Measurements from ENCODE around the gene HBS1L.

DNA sequence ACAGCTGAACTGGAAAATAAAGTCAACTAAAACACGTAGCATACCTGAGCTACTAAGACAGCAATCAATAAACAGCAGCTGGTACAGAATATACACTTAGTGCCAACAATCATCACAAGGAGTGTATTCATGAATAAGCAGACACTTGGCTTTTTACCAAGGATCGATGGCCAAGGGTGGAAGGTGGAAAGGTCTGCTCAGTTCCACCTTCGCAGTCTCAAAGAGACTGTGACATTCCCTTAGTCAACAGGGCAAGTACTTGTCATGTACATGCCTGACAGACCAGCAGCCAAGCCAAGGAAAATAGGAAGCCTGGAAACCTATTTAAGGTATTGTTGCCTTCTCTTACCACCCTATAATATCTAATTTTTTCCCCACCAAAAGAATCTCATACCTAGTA is 21.4 kb downstream of the HBS1L start:
- TF ChIP-seq POLR2A (IDR thresholded peaks at IDR 0.05) = no peak
- TF ChIP-seq, protein P1, sequence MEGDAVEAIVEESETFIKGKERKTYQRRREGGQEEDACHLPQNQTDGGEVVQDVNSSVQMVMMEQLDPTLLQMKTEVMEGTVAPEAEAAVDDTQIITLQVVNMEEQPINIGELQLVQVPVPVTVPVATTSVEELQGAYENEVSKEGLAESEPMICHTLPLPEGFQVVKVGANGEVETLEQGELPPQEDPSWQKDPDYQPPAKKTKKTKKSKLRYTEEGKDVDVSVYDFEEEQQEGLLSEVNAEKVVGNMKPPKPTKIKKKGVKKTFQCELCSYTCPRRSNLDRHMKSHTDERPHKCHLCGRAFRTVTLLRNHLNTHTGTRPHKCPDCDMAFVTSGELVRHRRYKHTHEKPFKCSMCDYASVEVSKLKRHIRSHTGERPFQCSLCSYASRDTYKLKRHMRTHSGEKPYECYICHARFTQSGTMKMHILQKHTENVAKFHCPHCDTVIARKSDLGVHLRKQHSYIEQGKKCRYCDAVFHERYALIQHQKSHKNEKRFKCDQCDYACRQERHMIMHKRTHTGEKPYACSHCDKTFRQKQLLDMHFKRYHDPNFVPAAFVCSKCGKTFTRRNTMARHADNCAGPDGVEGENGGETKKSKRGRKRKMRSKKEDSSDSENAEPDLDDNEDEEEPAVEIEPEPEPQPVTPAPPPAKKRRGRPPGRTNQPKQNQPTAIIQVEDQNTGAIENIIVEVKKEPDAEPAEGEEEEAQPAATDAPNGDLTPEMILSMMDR (IDR thresholded peaks at IDR 0.05) = no peak

Data from thyroid gland (tissue), 4 donors.